Fibroblast of villous mesenchyme (primary cell): ENCODE measurements around the gene NTF3. TPM values are rescaled to one million over a fixed set of nuclear protein-coding genes. Genes with fewer than 3 reads are reported as not detected.

Experiments
- DNase-seq: peaks from one replicate; pipeline ENCODE4 v3.0.0-alpha.2; 2010; ENCODE audit warnings: low read depth
- H3K4me3 ChIP-seq: 2 replicates; pipeline ENCODE4 v1.5.1; 2011; ENCODE audit warnings: low read depth, mild to moderate bottlenecking, low read length
- total RNA-seq: library from RNA; depleted of rRNA; stranded (reverse); fragments of >200 nt; gene quantifications from 2 replicates; pipeline ENCODE4 v1.2.3, GENCODE V29; 2012
- TF ChIP-seq, protein P1 (sequence below): IDR thresholded peaks from 2 replicates; pipeline ENCODE4 v1.5.1; 2012; ENCODE audit warnings: low read depth, mild to moderate bottlenecking, low read length; ENCODE audit not compliant: insufficient read depth

NTF3 gene
- total RNA-seq, 1 donor = 2.2 TPM

DNA sequence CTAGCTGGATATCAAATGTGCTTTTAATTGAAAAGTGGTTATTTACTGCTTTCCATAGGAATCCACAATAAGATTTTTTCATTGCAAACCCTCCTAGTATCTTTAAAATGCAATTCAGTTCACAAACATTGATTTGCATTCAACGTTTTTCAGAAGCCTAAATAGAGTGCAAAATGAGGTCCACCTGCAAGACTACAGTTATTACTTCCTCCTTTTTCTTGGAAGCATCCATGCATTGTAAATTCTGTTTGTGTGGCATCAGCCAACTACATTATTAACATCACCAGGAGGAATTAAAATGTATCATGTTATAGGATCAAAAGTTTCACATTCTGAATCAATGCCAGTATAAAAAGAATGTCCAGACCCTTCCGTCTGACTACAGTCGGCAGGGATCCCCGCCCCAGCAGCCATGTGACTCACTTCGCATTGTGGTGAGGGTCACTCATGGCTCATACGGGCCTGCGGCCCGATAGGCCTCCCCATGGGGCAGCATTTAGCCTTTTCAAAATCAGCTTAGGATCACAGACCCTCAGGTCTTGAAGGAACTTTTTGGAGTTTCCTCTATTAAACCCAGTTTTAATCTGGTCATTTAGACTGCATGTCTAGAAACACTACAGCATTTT lies 46.3 kb downstream of the NTF3 start:
- DNase-seq = no peak
- no peak overlapping the region for H3K4me3 ChIP-seq
- TF ChIP-seq, protein P1, sequence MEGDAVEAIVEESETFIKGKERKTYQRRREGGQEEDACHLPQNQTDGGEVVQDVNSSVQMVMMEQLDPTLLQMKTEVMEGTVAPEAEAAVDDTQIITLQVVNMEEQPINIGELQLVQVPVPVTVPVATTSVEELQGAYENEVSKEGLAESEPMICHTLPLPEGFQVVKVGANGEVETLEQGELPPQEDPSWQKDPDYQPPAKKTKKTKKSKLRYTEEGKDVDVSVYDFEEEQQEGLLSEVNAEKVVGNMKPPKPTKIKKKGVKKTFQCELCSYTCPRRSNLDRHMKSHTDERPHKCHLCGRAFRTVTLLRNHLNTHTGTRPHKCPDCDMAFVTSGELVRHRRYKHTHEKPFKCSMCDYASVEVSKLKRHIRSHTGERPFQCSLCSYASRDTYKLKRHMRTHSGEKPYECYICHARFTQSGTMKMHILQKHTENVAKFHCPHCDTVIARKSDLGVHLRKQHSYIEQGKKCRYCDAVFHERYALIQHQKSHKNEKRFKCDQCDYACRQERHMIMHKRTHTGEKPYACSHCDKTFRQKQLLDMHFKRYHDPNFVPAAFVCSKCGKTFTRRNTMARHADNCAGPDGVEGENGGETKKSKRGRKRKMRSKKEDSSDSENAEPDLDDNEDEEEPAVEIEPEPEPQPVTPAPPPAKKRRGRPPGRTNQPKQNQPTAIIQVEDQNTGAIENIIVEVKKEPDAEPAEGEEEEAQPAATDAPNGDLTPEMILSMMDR = no peak

DNA sequence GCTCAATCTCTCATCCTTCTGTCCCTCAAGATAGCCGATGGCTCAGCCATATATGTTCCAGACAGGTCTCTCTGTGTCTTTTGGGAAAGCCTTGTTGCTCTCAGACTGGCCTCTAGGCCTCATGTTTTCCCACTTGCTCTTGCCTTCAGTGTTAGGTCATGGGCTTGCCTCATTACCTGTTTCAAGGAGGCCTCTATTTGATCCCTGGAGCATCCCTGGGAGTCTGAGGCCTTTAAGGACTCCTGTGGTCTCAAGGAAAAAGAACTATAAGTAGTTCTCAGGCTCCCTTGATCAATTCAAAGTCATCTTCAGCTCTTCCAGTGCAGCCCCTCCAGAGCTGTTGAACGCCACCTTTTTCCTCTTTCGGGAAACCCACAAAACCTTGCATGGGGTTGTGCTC lies 47.9 kb downstream of the NTF3 start:
- no peak for DNase-seq
- TF ChIP-seq, protein P1 = no peak
- H3K4me3 ChIP-seq = no peak overlapping the region

DNA sequence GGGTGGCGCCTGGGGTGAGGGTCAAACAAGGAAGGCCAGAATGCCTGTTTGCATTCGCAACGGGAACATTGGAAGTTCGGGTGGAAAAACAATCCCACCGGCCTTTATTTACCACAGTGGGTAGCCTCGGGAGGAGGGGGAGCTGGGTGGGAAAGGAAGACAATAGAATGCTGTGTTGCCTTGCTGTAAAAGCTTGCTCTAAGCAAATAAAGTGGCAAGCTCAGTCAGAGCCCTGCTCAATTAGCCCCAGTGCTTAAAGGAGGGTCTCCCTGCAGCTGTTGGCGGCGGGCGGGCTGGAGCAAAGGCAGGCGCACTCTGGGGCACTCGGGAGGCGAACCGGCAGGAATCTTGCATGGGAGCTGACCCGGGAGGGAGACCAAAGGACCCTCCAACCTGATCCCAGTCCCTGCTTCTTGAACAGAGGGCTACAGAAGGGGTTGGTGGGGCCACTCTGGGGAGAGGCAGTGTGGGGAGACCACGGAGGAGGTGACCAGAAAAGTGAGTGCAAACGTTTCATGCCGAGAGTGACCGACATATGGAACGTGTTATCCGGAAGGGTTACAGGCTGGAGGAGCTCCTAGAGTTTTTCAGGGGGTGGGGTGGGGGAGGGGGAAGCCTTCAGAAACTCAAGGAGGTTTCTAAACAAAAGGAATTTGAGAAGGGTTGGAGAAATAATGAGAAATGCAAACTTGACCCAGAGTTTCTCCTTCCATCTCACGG lies 48.5 kb downstream of the NTF3 start:
- no peak overlapping the region for H3K4me3 ChIP-seq
- DNase-seq = no peak
- TF ChIP-seq, protein P1 = no peak

DNA sequence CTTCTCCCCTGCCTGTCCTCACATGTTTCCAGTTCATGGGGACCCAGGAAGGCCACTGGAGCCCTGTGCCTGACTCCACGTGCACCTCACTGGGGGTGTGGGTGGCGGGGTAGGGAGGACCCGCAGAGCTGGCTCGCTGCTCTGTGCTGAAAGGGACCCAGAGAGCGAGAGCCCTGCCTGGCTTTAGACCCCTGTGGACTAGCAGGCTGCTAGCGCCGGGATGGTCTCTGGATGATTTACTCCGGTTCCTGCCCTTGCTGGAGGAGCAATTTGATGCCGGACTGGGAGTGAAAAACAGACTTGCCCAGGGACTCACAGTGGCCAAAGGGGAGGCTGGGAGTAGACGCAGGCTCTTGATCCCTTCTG lies 49.0 kb downstream of the NTF3 start:
- TF ChIP-seq, protein P1 = no peak
- no peak overlapping the region for H3K4me3 ChIP-seq
- no peak for DNase-seq

DNA sequence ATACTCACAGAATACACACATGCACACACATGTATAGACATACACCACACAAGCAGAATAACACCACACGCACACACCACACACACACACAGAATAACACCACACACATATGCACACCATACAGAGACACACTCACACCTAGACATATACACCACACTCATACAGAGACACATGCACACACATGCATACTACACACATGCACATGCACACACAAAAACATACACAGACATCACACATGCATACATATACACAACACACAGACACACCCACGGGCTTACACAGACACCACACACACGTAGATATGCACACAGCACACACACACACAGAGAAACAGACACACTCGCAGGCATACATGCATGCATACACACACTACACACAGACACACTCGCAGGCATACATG lies 49.7 kb downstream of the NTF3 start:
- H3K4me3 ChIP-seq = no peak overlapping the region
- DNase-seq = no peak
- TF ChIP-seq, protein P1 = no peak

DNA sequence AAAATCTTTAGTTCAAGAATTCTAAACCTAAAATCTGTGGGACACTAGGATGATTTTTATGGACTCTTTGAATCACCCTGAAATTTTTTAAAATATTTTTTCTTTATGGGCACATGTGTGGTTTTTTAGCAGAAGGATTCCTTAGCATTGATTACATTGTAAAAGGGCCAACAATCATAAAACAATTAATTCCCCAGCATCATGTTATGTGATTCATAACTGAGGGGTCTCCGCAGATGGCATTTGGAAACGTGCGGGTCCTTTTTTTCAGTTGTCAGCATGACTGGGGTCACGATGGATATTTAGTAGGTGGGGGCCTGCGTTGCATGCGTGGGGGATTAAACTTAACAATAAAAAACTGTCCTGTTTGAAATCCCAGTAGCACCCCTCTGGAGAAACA lies 52.5 kb downstream of the NTF3 start:
- DNase-seq = no peak
- TF ChIP-seq, protein P1 = no peak
- H3K4me3 ChIP-seq = no peak overlapping the region
